ENCODE measurements around the gene RPL3. TPM values are rescaled to one million over a fixed set of nuclear protein-coding genes. Genes with fewer than 3 reads are reported as not detected.

Gene RPL3
- total RNA-seq, 1 donor from 2014 or later = 1,774 TPM

Other genes with a start within 250 kb of the RPL3 start
- gene APOBEC3G, start 242.3 kb downstream of the RPL3 start, total RNA-seq = 3.9 TPM
- not detected for gene APOBEC3H, start 222.4 kb downstream of the RPL3 start, total RNA-seq
- gene CBX7, start 166.9 kb downstream of the RPL3 start, total RNA-seq = 4.5 TPM
- gene PDGFB, start 74.6 kb downstream of the RPL3 start, total RNA-seq = 0.96 TPM
- gene SYNGR1, start 30.4 kb upstream of the RPL3 start, total RNA-seq = 23.0 TPM
- gene TAB1, start 80.2 kb upstream of the RPL3 start, total RNA-seq = 10.9 TPM
- 0.44 TPM for gene MGAT3, start 137.4 kb upstream of the RPL3 start, total RNA-seq
- 16.7 TPM for gene MIEF1, start 182.7 kb upstream of the RPL3 start, total RNA-seq
- gene ATF4, start 200.9 kb upstream of the RPL3 start, total RNA-seq = 375 TPM
- 40.7 TPM for gene RPS19BP1, start 213.1 kb upstream of the RPL3 start, total RNA-seq

Measured in esophagus mucosa (tissue), 1 donor.